8988T (cell line): ENCODE measurements around the gene TMPRSS11E.
"Not testable (repeated sequence)": the region's sequence is repeated elsewhere in the genome, so short reads cannot be mapped to it uniquely, and the experiment has no call there.

ENCODE experiments used
- DNase-seq: peaks from one replicate; pipeline ENCODE4 v3.0.0; 2011

TMPRSS11E gene

DNA sequence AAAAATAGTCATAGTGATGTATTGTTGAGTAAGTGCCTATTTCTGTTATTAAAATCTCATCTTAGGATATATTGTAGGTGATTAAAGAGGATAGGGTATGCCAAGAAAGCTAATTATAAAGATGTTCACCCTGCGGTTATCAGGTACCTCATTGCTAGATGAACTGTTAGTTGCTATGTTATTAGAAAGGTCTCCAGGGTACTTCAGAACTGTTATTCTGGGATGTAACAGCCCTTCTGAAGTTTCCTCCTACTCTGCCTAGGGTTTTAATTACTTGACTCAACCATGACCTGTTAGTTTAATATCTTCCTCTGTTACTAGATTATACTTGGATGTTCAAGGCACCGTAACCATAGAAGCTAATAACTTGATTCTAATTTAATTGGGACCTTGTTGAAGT is 15.4 kb downstream of the TMPRSS11E start:
- no peak for DNase-seq

DNA sequence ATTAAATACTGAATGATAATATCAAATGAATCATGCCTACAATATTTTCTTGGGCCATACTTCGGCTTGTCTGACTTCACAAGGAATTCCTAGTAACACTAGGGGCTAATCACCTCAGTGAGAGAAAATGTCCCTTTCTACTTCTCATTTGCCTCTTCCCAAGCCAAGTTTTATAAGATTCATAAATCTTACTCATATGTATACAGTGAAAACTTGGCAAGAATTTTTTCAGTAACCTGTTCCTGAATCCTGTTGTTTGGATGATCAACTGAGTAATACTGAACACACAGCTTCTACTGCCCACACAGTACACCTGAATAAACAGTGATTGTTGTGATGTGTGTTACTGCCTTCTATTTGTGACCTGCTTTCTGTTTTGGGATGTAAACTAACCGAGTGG is 16.5 kb downstream of the TMPRSS11E start:
- DNase-seq, result no peak

DNA sequence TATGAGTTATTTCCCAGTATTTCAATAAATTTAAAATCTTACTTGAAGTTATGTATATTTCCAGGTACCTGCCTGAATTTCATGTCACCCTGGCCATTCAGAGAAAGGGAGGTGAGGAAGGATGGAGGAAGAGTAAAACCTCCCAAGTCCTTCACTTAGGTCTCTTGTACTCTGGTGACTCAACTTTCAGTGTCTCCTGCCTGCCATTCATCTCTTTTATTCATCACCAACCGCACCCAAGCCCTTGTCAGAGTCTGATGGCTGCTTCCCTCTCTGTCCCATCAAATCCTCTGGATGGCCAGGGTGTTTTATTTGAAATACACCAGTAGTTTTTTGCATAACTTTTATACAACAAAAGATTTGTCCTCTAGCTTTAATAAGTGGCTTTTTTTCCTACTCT is 17.8 kb downstream of the TMPRSS11E start:
- DNase-seq, result no peak

DNA sequence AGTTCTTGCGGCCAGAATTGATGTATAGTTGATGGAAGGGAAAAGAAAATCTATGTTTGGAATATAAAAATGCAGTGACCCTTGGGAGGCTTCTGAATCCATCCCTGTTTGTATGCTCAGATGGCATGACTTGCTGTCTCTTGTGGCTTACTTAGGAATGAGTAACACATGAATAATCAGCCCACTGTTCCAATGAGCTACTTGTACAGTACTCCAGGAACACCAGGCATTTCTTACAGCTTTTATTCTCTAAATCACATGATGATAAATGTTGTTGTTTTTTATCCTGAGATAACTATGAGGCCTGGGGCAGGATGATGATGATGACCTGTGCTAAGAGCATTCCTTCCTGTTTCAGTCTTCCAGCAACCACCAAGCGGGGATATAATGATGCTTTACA is 18.9 kb downstream of the TMPRSS11E start:
- no peak for DNase-seq

DNA sequence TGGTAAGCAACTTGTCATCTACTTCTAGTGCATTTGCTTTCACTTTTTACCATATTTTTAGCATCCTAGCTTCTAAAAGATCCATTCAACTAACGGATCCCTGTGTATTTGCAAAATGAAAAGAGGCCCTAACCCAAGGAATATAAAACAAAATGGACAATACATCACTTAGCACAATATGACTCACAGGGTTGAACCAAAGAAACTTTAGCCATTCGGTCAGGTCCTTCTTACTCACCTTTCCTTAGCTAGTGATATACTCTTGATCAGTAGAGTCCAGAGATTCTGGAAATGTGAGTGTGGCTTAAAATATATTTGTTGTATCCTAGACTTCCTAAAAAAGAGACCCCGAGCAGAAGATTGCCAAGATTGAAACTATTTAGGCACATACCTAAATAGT is 19.5 kb downstream of the TMPRSS11E start:
- DNase-seq, result no peak

DNA sequence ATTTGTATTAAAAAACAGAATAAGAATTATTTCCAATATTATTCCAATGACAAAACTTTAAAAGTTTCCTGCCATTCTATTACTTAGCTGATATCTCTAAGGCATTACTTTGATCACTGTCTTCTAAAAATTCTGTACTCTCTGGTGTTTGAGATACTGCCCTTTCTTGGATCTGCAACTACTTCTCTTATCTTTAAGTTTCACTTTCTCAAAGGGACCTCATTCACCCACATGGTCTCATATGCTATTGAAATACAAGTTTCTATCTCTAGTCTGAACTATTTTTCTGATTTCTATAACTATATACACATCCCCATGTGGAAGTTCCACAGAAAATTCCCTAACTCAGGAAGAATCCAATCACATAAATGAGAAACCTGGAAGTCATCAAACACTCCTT is 22.2 kb downstream of the TMPRSS11E start:
- no peak for DNase-seq

DNA sequence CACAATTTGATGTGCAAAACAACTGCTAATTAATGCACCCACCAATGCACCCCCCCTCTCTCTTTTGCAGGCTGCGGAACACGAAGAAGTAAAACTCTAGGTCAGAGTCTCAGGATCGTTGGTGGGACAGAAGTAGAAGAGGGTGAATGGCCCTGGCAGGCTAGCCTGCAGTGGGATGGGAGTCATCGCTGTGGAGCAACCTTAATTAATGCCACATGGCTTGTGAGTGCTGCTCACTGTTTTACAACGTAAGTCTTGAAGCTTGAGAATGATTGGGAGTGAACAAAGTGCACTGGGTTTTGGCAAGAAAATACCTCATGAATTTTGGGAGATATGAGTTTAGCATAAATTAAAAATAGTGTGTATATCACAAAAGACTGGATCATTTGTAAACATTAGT is 28.9 kb downstream of the TMPRSS11E start:
- DNase-seq, result no peak

DNA sequence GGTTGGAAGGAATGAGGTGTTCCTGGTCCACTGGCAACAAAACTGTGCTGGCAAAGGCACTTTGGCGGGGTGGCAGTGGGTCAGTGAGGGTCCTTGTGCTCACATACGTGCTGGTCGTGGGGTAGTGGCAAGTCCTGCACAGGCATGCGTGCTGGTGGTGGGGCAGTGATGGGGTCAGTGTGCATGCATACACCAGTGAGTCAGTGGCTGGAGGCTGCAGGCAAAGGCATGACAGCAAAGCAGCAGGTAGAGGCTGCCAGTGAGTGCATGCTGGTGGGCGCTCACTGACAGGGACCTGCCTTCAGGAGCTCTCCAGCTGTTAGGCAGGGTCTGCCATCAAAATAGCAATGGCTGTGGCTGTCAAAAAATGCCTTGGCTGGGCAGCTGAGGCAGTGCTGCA is 42.1 kb downstream of the TMPRSS11E start:
- DNase-seq, result no peak

DNA sequence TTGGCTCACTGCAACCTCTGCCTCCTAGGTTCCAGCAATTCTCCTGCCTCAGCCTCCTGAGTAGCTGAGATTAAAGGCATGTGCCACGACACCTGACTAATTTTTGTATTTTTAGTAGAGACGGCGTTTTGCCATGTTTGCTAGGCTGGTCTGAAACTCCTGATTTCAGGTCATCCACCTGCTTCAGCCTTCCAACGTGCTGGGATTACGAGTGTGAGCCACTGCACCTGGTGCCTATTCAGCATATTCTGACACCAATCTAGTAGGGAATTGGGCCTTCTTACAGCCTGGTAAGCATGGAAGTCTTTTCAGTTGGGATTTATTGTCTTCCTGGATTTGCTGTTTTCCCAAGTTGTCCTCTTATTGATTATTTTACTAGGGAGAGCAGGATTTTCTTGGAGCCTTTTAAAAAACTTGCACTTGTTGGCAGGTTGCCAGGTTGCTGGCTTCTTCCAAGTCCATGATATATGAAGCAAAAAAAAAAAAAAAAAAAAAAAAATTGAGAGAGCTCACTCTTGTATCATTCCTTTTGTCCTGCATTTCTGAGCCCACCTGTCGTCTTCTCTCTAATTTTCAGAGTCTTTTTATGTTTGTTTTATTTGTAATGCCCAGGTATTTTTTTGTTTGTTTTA is 43.7 kb downstream of the TMPRSS11E start:
- DNase-seq, result no peak

DNA sequence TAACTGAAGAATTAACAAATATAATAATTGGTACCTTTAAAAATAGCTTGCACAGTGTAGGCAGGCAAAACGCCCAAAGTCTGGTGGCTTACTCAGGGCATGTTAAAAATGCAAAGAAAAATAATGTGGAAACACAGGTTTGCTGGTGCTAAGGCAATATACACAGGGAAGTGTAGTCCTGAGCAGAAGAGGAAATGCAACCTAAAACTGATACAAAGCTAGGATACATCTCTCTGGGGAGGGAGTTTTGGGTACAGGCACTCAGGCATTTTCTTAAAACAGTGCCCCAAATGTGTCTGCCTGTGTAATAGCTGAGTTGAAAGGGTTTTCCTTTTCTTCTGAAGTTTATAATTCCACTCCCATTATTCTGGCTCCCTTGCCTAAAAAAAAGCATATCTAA is 47.4 kb downstream of the TMPRSS11E start:
- DNase-seq, result no peak

DNA sequence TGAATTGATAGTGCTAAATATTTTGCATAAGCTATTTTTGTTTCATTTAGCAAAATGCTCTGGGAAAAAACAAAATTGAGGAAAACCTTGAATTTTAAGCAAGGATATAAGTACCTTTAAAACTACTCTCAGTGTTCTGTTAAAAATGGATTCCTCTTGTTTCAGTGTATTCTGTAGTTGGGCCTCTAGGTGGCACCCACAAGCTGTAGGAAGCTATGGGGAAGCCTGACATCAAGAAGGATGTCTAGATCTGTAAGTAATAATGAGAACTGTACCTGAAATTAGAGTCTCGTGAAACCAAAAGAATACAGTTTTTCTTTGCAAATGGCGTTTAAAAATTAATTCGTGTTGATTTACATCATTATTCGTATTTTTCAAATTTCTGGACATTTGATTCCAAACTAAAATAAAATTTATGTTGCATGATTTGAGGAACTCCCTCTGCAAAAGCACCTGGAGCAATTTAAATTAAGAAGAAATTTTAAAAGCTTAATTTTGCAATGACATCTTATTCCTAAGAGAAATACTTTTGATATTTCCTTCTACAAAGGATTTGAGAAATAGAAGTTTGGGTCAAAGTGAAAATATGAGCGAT is 51.2 kb downstream of the TMPRSS11E start:
- no peak for DNase-seq

DNA sequence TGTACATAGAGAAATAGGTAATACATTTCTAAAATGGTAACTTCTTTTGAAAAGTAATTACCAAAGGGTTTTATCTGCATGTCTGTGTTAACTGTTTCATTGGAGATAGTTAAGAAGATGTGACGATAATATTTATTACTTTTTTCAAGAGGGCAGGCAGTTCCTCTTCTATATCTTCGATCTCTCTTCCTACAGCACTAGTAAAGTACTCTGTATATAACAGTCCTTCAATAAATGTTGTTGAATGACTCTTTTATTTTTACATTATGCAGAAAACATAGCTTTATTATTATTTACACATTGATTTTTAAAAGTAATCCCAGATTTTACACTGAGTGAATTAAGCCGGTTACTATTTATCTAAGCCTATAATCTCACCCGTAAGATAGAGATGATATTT is 51.8 kb downstream of the TMPRSS11E start:
- no peak for DNase-seq

DNA sequence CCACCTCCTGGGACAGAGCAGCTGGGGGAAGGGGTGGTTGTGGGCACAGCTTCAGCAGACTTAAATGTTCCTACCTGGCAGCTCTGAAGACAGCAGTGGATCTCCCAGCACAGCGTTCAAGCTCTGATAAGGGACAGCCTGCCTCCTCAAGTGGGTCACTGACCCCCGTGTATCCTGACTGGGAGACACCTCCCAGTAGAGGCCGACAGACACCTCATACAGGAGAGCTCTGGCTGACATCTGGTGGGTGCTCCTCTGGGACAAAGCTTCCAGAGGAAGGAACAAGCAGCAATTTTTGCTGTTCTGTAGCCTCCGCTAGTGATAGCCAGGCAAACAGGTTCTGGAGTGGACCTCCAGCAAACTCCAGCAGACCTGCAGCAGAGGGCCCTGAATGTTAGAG is 56.2 kb downstream of the TMPRSS11E start:
- DNase-seq, result not testable (repeated sequence)

DNA sequence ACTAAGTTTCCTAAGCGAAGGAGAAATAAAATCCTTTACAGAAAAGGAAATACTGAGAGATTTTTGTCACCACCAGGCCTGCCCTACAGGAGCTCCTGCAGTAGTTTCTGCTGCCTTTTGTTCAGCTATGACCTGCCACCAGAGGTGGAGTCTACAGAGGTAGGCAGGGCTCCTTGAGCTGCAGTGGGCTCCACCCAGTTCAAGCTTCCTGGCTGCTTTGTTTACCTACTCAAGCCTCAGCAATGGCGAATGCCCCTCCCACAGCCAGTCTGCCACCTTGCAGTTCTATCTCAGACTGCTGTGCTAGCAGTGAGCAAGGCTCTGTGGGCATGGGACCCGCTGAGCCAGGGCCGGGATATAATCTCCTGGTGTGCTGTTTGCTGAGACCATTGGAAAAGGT is 57.6 kb downstream of the TMPRSS11E start:
- DNase-seq, result not testable (repeated sequence)

DNA sequence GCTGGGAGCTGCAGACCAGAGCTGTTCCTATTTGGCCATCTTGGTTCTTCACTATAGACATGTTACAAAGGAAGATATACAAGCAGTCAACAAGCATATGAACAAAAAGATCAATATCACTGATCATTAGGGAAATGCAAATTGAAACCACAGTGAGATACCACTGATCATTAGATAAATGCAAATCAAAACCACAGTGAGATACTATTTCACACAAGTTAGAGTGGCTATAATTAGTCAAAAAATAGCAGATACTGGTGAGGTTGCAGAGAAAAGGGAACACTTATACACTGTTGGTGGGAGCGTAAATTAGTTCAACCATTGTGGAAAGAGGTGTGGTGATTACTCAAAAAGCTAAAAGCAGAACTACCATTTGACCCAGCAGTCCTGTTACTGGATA is 58.2 kb downstream of the TMPRSS11E start:
- DNase-seq, result not testable (repeated sequence)

DNA sequence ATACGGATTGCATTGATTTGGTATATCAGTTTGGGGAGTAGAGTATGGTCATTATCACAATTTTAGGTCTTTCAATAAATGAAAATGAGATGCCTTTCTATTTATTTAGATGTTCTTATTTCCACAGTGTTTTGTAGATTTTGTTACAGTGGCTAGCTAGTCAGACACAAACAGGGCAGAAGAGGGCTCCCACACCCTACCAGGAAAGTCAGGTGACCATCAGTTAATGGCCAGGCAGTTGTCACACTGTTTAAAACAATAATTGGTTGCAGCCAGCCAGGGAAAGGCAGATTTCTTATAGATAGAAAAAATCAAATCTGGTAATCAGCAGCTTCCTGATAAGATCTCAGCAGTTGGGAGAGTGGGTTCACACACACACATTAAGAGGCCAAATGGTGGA is 71.6 kb downstream of the TMPRSS11E start:
- no peak for DNase-seq

DNA sequence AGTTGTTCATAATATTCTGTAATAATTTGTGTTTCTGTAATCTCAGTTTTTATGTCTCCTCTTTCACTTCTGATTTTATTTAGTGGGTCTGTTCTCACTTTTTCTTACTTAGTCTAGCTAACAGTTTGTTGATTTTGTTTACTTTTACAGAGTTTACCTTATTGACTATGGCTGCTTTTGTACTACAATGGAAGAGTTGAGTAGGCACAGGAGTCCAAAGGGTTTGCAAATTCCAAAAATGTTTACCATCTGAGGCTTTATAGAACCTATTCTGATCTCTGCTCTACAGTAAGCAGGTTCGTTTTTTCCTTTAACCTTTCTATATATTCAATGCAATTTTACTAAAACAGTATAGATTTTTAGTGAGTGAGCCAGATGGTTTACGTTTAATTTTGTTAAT is 73.7 kb downstream of the TMPRSS11E start:
- DNase-seq, result no peak

DNA sequence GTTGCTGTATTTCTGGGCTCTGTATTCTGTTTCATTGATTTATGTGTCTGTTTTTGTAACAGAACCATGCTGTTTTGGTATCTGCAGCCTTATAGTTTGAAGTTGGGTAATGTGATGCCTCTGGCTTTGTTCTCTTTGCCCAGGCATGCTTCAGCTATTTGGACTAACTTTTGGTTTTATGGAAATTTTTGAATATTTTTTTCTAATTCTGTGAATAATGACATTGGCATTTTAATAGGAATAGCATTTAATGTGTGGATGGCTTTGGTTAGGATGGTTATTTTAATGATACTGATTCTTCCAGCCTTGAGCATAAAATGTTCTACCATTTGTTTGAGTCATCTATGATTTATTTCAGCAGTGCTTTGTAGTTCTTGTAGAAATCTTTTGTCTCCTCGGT is 75.0 kb downstream of the TMPRSS11E start:
- DNase-seq, result not testable (repeated sequence)

DNA sequence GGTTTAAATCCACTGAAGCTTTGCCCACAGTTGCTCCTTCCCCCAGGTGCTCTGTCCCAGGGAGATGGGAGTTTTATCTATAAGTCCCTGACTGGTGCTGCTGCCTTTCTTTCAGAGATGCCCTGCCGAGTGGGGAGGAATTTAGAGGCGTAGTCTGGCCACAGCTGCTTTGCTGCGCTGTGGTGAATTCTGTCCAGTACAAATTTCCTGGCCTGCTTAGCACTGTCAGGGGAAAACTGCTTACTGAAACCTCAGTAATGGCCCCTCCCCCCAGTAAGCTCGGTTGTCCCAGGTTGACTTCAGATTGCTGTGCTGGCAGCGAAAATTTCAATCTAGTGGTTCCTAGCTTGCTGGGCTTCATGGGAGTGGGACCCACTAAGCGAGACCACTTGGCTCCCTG is 88.7 kb downstream of the TMPRSS11E start:
- DNase-seq, result no peak

DNA sequence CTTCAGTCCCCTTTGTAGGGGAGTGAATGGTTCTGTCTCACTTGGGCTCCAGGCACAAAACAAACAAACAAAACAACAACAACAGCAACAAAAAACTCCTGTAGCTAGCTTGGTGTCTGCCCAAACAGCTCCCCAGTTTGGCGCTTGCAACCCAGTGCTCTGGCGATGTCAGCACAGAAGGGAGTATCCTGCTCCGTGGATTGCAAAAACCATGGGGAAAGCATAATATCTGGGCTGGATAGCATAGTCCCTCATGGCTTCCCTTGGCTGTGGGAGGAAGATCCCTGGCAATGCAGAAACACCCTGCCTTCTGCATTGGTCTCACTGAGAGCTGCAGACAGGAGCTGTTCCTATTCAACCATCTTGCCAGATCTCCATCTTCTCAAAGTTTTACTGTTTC is 89.1 kb downstream of the TMPRSS11E start:
- DNase-seq, result no peak

DNA sequence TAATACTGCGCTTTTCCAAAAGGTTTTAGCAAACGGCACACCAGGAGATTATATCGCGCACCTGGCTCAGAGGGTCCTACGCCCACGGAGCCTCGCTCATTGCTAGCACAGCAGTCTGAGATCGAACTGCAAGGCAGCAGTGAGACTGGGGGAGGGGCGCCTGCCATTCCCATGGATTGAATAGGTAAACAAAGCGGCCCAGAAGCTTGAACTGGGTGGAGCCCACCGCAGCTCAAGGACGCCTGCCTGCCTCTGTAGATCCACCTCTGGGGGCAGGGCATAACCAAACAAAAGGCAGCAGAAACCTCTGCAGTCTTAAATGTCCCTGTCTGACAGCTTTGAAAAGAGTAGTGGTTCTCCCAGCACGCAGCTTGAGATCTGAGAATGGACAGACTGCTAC is 95.5 kb downstream of the TMPRSS11E start:
- DNase-seq, result not testable (repeated sequence)
